GM23338 (cell line): ENCODE results near the gene LRRC27.

Experiments used
- CREB1 ChIP-seq: fragments of 250-450 bp; sonication (Bioruptor Pico); IDR thresholded peaks from 2 replicates; pipeline ENCODE4 v1.5.0; 2020; ENCODE audit warnings: low read depth, mild to moderate bottlenecking, moderate library complexity
- CTCF ChIP-seq, 2 experiments: fragments of 200-600 bp in 1 of 2; sonication (generic) in 1 of 2; conservative IDR thresholded peaks; 2 replicates each; pipeline versions ENCODE4 v1.5.1 to v1.6.1; 2016 to 2017; ENCODE audit warnings: antibody characterized with exemption in 2 of 2, low read depth in 2 of 2, mild to moderate bottlenecking in 2 of 2, moderate library complexity in 1 of 2
- ETS1 ChIP-seq: IDR thresholded peaks from 2 replicates; pipeline ENCODE4 v1.6.1; 2016; ENCODE audit warnings: antibody characterized with exemption
- EZH2 ChIP-seq: fragments of 200-600 bp; sonication (generic); IDR thresholded peaks from one replicate; pipeline ENCODE4 v1.8.0; 2017; ENCODE audit warnings: antibody characterized with exemption, mild to moderate bottlenecking, low read depth; ENCODE audit not compliant: unreplicated experiment
- EZH2phosphoT487 ChIP-seq: fragments of 200-600 bp; sonication (generic); IDR thresholded peaks from one replicate; pipeline ENCODE4 v1.8.1; 2018; ENCODE audit warnings: antibody characterized with exemption; ENCODE audit not compliant: unreplicated experiment
- NANOG ChIP-seq: IDR thresholded peaks from 2 replicates; pipeline ENCODE4 v1.6.1; 2016; ENCODE audit warnings: antibody characterized with exemption, borderline replicate concordance
- POLR2AphosphoS5 ChIP-seq: IDR thresholded peaks from 2 replicates; pipeline ENCODE4 v1.6.1; 2016; ENCODE audit warnings: antibody characterized with exemption, low read depth
- REST ChIP-seq: IDR thresholded peaks from one replicate; pipeline ENCODE4 v1.6.1; 2018; ENCODE audit warnings: antibody characterized with exemption; ENCODE audit not compliant: unreplicated experiment
- STAT1 ChIP-seq: IDR thresholded peaks from one replicate; pipeline ENCODE4 v1.6.1; 2016; ENCODE audit warnings: antibody characterized with exemption; ENCODE audit not compliant: unreplicated experiment
- ZNF114 ChIP-seq: fragments of 250-450 bp; sonication (Bioruptor Pico); IDR thresholded peaks from 2 replicates; pipeline ENCODE4 v1.5.0; 2020; ENCODE audit warnings: mild to moderate bottlenecking, moderate library complexity
- ZNF331 ChIP-seq: fragments of 250-450 bp; sonication (Bioruptor Pico); IDR thresholded peaks from 2 replicates; pipeline ENCODE4 v1.5.0; 2020; ENCODE audit warnings: low read depth, mild to moderate bottlenecking, moderate library complexity

GRCh38 chr10:132394936-132395703 is 63.1 kb downstream of the LRRC27 start:
- TF ChIP-seq CTCF (conservative IDR thresholded peaks at IDR 0.05; ENCODE audit: low read depth in 2 of 2): no peak
- TF ChIP-seq EZH2phosphoT487: no peak
- TF ChIP-seq REST: no peak
- no peak for TF ChIP-seq POLR2AphosphoS5
- no peak for TF ChIP-seq CREB1 (CRISPR knock-in tag)
- no peak for TF ChIP-seq EZH2
- no peak for TF ChIP-seq STAT1
- TF ChIP-seq ETS1: no peak
- TF ChIP-seq NANOG: no peak
- TF ChIP-seq ZNF114 (CRISPR knock-in tag): no peak
- no peak for TF ChIP-seq ZNF331 (CRISPR knock-in tag)
